Peyer's patch (tissue), 4 donors: ENCODE measurements around the gene AK5.

Experiments used
- CTCF ChIP-seq, 6 experiments: fragments of 450-650 bp in 4 of 6; fragments of 200-600 bp in 2 of 6; sonication (generic) in 1 of 6; IDR thresholded peaks; one replicate each; pipeline ENCODE4 v1.5.1; 2017 to 2019; ENCODE audit warnings: antibody characterized with exemption in 6 of 6, mild to moderate bottlenecking in 3 of 6, moderate library complexity in 1 of 6
- POLR2A ChIP-seq, 2 donors: fragments of 450-650 bp; IDR thresholded peaks; one replicate each; pipeline ENCODE4 v1.5.1; 2017; ENCODE audit warnings: antibody characterized with exemption in 2 of 2, mild to moderate bottlenecking in 2 of 2, moderate library complexity in 2 of 2

- TF ChIP-seq CTCF (IDR thresholded peaks at IDR 0.05) (no peak), POLR2A (IDR thresholded peaks at IDR 0.05) (no peak)
These were observed 229.6 kb downstream of the AK5 start for GRCh38 chr1:77511440-77511840.
